Measurements from ENCODE around the gene KRTAP4-3. TPM values are rescaled to one million over a fixed set of nuclear protein-coding genes. Genes with fewer than 3 reads are reported as not detected.
"Not testable (repeated sequence)": the region's sequence is repeated elsewhere in the genome, so short reads cannot be mapped to it uniquely, and the experiment has no call there.

The KRTAP4-3 gene
- total RNA-seq, 1 experiment from 2014 or later: not detected

DNA sequence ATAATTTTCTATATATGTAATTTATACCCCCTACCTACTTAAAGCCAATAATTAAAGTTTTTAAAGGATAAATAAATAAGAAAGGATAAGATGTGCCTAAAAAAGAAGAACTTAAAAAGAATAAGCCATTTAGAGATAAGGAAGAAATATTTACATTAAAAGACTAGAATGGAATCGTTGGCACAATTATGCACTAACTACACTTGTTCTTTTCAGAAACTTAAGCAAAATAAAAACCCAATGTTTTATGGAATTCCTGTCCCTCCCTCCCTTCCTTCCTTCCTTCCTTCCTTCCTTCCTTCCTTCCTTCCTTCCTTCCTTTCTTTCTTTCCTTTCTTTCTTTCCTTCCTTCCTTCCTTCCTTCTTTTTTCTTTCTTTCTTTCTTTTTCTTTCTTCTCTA, 23.2 kb downstream of the KRTAP4-3 start:
- Mint-ChIP-seq H3K36me3 (ENCODE audit: insufficient read depth, unreplicated experiment) (peaks cover 8% of the 10 kb centered on the region), H3K4me1 (ENCODE audit: low read depth, unreplicated experiment) (peaks cover 32% of the 10 kb centered on the region), H3K27me3 (ENCODE audit: unreplicated experiment) (no peaks in the 10 kb centered on the region), H3K27ac (ENCODE audit: unreplicated experiment) (no peak overlapping the region), H3K9me3 (ENCODE audit: low read depth, unreplicated experiment) (peaks cover 13% of the 10 kb centered on the region), H3K4me3 (ENCODE audit: low read depth, unreplicated experiment) (no peak overlapping the region)
- intact Hi-C loops (cut with micrococcal nuclease; ENCODE audit: unreplicated experiment): no loop called here
- no TSS peak for BruUV-seq (replicated peaks)
- TF ChIP-seq, protein P1, sequence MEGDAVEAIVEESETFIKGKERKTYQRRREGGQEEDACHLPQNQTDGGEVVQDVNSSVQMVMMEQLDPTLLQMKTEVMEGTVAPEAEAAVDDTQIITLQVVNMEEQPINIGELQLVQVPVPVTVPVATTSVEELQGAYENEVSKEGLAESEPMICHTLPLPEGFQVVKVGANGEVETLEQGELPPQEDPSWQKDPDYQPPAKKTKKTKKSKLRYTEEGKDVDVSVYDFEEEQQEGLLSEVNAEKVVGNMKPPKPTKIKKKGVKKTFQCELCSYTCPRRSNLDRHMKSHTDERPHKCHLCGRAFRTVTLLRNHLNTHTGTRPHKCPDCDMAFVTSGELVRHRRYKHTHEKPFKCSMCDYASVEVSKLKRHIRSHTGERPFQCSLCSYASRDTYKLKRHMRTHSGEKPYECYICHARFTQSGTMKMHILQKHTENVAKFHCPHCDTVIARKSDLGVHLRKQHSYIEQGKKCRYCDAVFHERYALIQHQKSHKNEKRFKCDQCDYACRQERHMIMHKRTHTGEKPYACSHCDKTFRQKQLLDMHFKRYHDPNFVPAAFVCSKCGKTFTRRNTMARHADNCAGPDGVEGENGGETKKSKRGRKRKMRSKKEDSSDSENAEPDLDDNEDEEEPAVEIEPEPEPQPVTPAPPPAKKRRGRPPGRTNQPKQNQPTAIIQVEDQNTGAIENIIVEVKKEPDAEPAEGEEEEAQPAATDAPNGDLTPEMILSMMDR (IDR thresholded peaks at IDR 0.05; ENCODE audit: unreplicated experiment): no peak
- CTCF ChIA-PET: no interaction called here
- no peak for DNase-seq

DNA sequence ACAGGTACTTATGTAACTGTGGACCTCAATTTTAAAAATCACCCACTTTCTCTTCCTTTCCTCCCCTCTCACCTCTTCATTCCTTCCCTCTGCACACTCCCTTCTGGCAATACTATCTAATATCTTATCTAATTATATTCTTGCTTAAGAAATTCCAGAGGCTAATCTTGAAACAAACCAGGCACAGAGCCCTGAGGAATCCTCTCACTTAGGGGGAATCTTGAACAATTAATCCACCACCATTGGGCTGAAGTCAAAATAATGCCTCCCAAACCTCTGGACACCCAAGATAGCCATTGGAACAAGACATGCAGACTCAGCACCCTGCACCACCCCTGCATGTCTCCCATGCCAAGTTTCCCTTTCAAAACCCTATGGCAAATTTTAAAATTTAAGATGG, 26.7 kb downstream of the KRTAP4-3 start:
- peaks cover 32% of the 10 kb centered on the region for H3K4me1 Mint-ChIP-seq (ENCODE audit: low read depth, unreplicated experiment)
- CTCF ChIA-PET: interaction anchor here (1.1 to 1.2 kb wide), 2 partner anchors 9 to 407 kb away, joined by 4 to 8 read pairs; no protein-coding TSS in a partner anchor
- H3K9me3 Mint-ChIP-seq (ENCODE audit: low read depth, unreplicated experiment): peaks cover 24% of the 10 kb centered on the region
- intact Hi-C loops (cut with micrococcal nuclease; ENCODE audit: unreplicated experiment): no loop called here
- no peak overlapping the region for H3K4me3 Mint-ChIP-seq (ENCODE audit: low read depth, unreplicated experiment)
- H3K27me3 Mint-ChIP-seq (ENCODE audit: unreplicated experiment): no peaks in the 10 kb centered on the region
- peaks cover 13% of the 10 kb centered on the region for H3K36me3 Mint-ChIP-seq (ENCODE audit: insufficient read depth, unreplicated experiment)
- BruUV-seq (replicated peaks): no TSS peak
- DNase-seq: no peak
- H3K27ac Mint-ChIP-seq (ENCODE audit: unreplicated experiment): peak overlapping the region; percentile 84
- TF ChIP-seq, protein P1 (IDR thresholded peaks at IDR 0.05; ENCODE audit: unreplicated experiment): no peak

DNA sequence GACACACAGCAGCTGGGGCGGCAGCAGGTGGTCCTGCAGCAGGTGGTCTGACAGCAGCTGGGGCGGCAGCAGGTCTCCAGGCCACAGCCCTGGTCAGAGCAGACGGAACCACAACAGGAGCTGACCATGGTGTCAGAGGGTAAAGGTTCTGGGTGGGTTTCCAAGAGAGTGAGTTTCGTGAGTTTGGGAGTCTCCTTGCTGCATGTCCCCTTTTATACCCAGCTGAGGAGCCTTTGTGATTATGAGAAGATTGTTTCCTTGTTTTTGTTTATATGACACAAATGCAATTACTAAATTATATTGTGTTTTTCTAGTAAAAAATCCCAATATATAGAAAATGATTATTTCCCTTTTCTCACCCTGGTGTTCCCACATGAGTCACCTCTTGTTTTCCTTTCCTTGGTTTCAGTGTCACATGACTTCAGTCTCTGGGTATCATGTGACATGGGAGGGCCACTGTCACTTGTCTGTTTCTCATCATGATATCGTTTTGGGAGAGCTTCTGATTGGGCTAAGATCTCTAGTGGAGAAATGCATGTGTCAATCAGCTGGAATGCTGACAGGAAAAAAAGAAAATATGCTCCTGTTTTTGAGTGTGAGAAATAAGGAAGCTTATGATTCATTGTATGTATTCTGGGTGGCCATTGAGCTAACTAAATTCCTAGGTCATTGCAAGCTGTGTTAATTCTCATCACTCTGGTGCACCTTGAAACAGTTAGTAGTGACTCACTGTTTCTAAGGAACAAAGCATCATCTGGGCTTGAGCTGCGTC, 27.5 kb downstream of the KRTAP4-3 start, which contains the start of gene KRTAP4-6:
Gene KRTAP4-6, minus strand, starts transcription at position 185 of the 772 bp plus-strand sequence. Its CDS starts 57 bp downstream, at position 128.
- Mint-ChIP-seq H3K9me3 (ENCODE audit: low read depth, unreplicated experiment) (peaks cover 25% of the 10 kb centered on the region), H3K4me1 (ENCODE audit: low read depth, unreplicated experiment) (peaks cover 32% of the 10 kb centered on the region), H3K27me3 (ENCODE audit: unreplicated experiment) (no peaks in the 10 kb centered on the region), H3K4me3 (ENCODE audit: low read depth, unreplicated experiment) (peak within 1 kb of the TSS; percentile 33), H3K27ac (ENCODE audit: unreplicated experiment) (peak within 1 kb of the TSS; percentile 84), H3K36me3 (ENCODE audit: insufficient read depth, unreplicated experiment) (peaks cover 13% of the 10 kb centered on the region)
- CTCF ChIA-PET: interaction anchor here (0.5 to 1.2 kb wide), 4 partner anchors 8 to 1176 kb away, joined by 3 to 8 read pairs (median 4); no protein-coding TSS in a partner anchor
- TF ChIP-seq, protein P1 (IDR thresholded peaks at IDR 0.05; ENCODE audit: unreplicated experiment): no peak
- DNase-seq: peak; percentile 44
- BruUV-seq (replicated peaks): no TSS peak
- intact Hi-C loops (cut with micrococcal nuclease; ENCODE audit: unreplicated experiment): no loop called here

DNA sequence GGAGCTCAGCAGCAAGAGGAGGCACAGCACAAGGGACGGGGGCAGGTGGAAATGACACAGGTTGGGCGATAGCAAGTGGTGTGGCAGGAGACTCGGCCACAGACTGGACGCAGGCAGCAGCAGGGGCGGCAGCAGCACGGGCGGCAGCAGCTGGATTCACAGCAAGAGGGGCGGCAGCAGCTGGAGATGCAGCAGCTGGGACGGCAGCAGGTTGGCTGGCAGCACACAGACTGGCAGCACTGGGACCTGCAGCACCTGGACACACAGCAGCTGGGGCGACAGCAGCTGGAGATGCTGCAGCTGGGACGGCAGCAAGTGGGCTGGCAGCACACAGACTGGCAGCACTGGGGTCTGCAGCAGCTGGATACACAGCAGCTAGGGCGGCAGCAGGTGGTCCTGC, 28.2 kb downstream of the KRTAP4-3 start:
- CTCF ChIA-PET; DNase-seq; H3K4me3 Mint-ChIP-seq (ENCODE audit: low read depth, unreplicated experiment); BruUV-seq (replicated peaks); H3K27me3 Mint-ChIP-seq (ENCODE audit: unreplicated experiment); intact Hi-C loops (cut with micrococcal nuclease; ENCODE audit: unreplicated experiment): not testable (repeated sequence)
- Mint-ChIP-seq H3K36me3 (ENCODE audit: insufficient read depth, unreplicated experiment) (peaks cover 13% of the 10 kb centered on the region), H3K4me1 (ENCODE audit: low read depth, unreplicated experiment) (peaks cover 32% of the 10 kb centered on the region), H3K27ac (ENCODE audit: unreplicated experiment) (peak overlapping the region; percentile 78), H3K9me3 (ENCODE audit: low read depth, unreplicated experiment) (peaks cover 25% of the 10 kb centered on the region)
